Raji (cell line): Measurements from ENCODE around the gene HDAC10.

ENCODE experiments used
- POLR2A ChIP-seq: IDR thresholded peaks from 2 replicates; pipeline ENCODE4 v1.6.1; 2011; ENCODE audit warnings: low read depth, low read length, control low read depth; ENCODE audit not compliant: insufficient read depth

The HDAC10 gene

GRCh38 chr22:50289942-50290630, 39.0 kb upstream of the HDAC10 start:
- TF ChIP-seq POLR2A = no peak

DNA sequence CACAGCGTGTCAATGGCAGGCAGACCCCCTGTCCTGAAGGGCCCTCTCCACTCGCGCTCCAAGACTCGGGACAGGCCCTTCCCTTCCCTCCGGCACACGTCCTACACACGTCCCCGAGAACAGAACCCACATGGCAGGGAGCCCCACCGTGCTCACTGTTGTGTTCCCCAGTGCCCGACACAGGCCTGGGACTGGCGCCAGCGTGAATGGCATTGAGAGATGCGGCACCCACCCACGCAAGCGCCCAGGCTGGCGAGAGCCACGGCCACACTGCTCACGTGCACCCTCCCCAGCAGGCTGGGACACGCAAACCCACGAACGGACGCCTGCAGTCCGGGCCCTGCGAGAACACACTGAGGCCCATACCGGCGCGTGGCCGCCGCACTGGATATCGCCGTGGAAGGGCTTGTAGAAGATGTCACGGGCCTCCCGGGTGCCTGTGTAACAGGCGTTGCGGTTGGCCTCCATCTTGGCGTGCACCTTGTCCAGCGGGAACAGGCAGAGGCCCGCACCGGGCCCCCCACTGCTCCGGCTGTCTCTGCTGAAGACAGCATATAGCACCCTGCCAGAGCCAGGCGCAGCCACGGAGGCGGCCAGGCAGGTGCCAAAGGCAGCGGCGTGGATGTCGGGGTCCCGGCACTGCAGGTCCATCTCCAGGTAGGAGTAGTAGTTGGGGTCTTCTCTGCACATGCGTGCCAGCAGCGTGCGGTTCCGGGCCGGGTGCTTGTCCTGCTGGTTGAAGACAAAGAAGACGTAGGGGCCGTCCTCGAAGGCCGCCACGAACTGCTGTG, 38.3 kb upstream of the HDAC10 start:
- TF ChIP-seq POLR2A = no peak

- no peak for TF ChIP-seq POLR2A
These were observed 36.7 kb upstream of the HDAC10 start for GRCh38 chr22:50287731-50288130.

DNA sequence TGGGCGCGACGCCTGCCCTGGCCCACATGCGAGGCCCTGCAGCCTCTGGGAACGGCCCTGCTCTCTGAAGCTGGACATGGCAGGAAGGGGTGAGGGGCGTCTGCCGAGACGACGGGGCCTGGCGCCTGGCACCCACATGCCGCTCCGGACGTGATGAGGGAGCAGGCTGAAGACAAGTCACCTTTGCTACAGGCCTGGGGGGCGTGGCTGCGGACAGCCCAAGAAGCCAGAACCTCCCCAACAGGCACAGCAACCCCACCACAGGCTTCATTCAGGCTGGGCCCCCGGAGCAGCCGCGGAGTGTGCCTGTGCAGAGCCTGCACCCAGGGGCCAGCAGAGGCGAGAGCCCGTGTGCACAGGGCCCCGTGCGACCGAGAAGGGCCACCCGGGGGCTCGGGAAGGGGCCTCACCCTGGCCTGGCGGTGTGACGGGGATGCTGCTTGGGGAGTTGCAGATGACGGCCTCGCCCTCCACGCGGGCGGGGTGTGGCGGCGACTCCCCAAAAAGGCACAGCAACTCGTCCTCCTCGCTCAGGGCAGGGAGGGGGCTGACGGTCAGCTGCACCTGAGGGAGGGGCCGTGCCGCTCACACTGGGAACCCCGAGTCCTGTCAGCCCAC, 35.7 kb upstream of the HDAC10 start:
- TF ChIP-seq POLR2A = no peak

GRCh38 chr22:50286275-50286674, 35.2 kb upstream of the HDAC10 start:
- no peak for TF ChIP-seq POLR2A

DNA sequence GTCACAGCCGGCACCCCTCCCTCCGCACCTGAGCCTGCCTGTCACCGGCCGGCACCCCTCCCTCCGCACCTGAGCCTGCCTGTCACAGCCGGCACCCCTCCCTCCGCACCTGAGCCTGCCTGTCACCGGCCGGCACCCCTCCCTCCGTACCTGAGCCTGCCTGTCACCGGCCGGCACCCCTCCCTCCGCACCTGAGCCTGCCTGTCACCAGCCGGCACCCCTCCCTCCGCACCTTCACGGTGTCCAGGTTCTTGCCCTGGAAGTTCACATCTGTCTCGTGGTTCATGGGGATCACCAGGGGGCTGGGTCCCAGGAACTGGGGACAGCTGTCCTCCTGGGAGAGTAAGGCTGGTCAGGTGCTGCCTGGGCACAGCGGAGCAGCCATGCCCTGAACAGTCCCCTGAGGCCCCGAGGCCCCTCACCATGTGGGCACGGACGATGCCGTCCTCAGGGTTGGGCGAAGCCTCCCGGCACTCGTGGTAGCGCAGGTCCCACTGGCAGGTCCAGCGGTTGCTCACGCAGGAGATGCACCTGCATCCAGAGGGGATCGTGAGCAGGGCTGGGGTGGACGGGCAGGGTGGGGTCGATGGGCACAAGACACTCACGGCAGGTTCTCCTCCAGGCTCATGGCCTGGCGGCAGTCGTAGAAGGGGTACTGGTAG, 34.6 kb upstream of the HDAC10 start:
- TF ChIP-seq POLR2A = no peak

DNA sequence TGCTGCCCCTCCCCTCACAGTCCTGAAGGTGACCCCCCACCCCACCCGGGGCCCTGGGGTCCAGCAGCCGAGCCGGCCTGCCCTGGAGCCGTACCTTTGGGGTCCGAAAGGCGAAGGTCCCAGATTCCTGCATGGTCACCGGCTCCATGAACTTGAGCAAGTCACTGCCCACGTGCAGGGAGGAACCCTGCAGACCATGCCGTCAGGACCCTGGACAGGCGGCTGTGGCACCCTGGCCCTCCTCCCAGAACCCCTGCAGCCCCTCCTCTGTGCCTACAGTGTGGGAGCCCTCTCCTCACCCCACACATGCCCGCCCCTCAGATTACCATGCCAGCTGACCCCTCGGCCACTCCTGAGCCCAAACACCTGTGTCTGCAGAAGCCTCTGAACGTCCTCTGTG, 33.4 kb upstream of the HDAC10 start:
- no peak for TF ChIP-seq POLR2A

DNA sequence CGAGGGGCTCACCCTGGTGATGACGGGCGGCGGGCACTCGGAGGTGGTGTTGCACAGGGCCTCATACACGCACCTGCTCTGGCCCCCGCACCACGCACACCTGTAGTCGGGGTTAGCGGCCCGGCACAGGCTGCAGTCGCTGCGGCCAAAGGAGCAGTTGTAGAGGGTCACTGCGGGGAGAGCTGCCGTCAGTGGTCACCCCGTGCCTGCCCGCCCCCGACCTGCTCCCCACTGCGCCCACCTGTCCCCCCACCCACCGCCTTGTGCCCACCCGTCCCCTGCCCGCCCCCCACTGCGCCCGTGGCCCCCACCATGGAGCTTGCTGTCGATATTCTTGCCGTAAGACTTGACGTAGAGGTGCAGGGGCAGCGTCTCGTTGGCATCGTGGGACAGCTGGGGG, 32.8 kb upstream of the HDAC10 start:
- TF ChIP-seq POLR2A = no peak

DNA sequence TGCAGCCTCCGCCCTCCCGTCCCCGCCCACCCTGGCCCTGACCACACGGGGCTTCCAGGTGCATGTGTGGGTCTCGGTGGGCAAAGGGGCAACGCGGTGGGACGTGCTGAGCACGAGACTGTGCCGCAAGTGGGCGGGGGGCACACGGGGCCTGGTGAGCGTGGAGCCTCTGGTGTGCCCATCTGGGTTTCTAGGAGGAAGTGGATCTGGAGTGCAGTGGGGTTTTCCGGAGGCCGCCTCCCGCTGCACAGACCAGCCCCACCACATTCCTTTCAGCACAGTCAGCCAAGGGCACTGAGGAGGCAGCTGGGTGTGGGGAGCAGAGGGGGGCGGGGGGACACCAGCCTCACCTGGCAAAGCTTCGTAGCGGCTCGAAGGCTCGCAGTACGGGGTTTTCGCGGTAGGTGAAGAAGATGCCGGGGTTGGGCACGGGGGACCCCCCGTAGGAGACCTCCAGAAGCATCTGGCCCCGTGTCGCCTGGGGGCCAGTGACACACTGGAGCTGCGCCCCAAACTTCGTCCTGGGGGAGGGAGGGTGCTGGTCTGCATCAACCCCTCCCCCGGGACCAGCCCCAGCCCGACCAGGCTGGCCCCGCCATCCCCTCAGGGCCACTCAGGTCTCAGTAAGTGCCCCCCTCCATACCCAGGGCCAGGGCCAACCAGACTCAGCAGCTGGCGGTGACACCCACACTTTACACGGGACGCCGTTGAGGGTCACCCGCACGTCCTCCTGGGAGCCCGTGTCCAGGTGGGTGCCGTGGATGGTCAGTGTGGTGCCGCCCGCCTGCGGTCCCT, 31.5 kb upstream of the HDAC10 start:
- TF ChIP-seq POLR2A = no peak

GRCh38 chr22:50281957-50282356, 30.9 kb upstream of the HDAC10 start:
- TF ChIP-seq POLR2A = no peak

- no peak for TF ChIP-seq POLR2A
These were observed 30.3 kb upstream of the HDAC10 start for GRCh38 chr22:50281384-50281760.

GRCh38 chr22:50280708-50281383, 29.8 kb upstream of the HDAC10 start:
- no peak for TF ChIP-seq POLR2A

- no peak for TF ChIP-seq POLR2A
These were observed 29.1 kb upstream of the HDAC10 start for GRCh38 chr22:50280022-50280707.
